Pancreas (tissue), 10 donors: ENCODE data around the gene PSME1. TPM values are rescaled to one million over a fixed set of nuclear protein-coding genes. Genes with fewer than 3 reads are reported as not detected.
A peak's percentile ranks its signal among the peaks of the same experiment; 100 is the strongest.

ENCODE experiments used
- ATAC-seq, 4 donors: fragments of 200-7000 bp; cut with Tn5 transposase; one replicate each; pipeline versions ENCODE4 v1.8.0 to v1.9.1; 2020; ENCODE audit warnings: mild to moderate bottlenecking in 4 of 4, moderate library complexity in 4 of 4
- DNase-seq, 6 donors: peaks; one replicate each; pipeline ENCODE4 v3.0.0-alpha.2; 2020
- FAIRE-seq: peaks from 2 replicates; lab custom pipeline; 2012; peaks lifted over from hg19 to GRCh38; lab: Jason Lieb, UNC
- H3K27ac ChIP-seq, 4 donors: fragments of 200-600 bp; sonication (generic); 1 replicate in 3 of 4; 2 replicates in 1 of 4; pipeline versions ENCODE4 v1.5.0 to v1.8.0; 2020
- H3K27me3 ChIP-seq, 4 donors: fragments of 200-600 bp; one replicate each; pipeline ENCODE4 v1.8.0; 2021
- H3K36me3 ChIP-seq, 3 donors: fragments of 200-600 bp; sonication (generic) in 1 of 3; one replicate each; pipeline versions ENCODE4 v1.5.0 to v1.8.0; 2020 to 2021
- H3K4me1 ChIP-seq, 3 donors: fragments of 200-600 bp; one replicate each; pipeline ENCODE4 v1.8.0; 2021
- H3K4me3 ChIP-seq, 4 donors: fragments of 200-600 bp; sonication (generic) in 2 of 4; one replicate each; pipeline versions ENCODE4 v1.5.0 to v1.8.0; 2020 to 2021
- H3K9me3 ChIP-seq, 4 donors: fragments of 200-600 bp; one replicate each; pipeline ENCODE4 v1.8.0; 2021
- WGBS, 2 donors: extraction: QIAGEN DNeasy Blood & Tissue Kit; methylation state at CpG; one replicate each; pipeline ENCODE4 v1.1.7; 2013; 5-methylcytosine and 5-hydroxymethylcytosine counted together
- intact Hi-C, 3 donors: fragments of 100-400 bp; cut with DNase I; formaldehyde crosslinking; loops; one replicate each; pipeline versions ENCODE4 v1.11.1 to v1.14.2; 2022
- polyA plus RNA-seq, 2 donors: library from polyadenylated mRNA; stranded (reverse); fragments of 200-250 nt; gene quantifications; one replicate each; pipeline ENCODE4 v1.2.3, GENCODE V29; 2013
- total RNA-seq, 6 donors: library from RNA; stranded (reverse); fragmentation: NEBNext Ultra II Directional in 4 of 6; extraction: Animal tissue kit (Norgen Biotek cat#: 25700) in 4 of 6; gene quantifications; one replicate each; pipeline versions ENCODE4 v1.2.1 to v1.2.4, GENCODE V29; 2021 to 2023
- TF ChIP-seq, protein P1 (sequence below), 4 donors: fragments of 200-600 bp; sonication (generic) in 3 of 4; IDR thresholded peaks; one replicate each; pipeline versions ENCODE4 v1.5.0 to v1.8.0; 2021; ENCODE audit warnings: antibody characterized with exemption in 4 of 4
- donor health status: healthy with polysubstance abuse.
- donor health status: DM: no; HTN: no; CAD: no; lungs with moderate emphysema.
- donor health status: DM: no; HTN: no; CAD: no.
- donor health status: control.
- donor health status: control.
- donor health status: Bipolar disorder and iron deficiency.
- donor health status: DM: yes; HTN: yes; CAD: no.
- donor health status: DM: no; HTN: no; CAD: no.
- donor health status: DM: no; HTN: no; CAD: no.
- donor health status: DM: yes; HTN: yes; CAD: no.

The PSME1 gene
- total and polyA plus RNA-seq, 8 donors: 46.4 to 132 (median 84.6) TPM

DNA sequence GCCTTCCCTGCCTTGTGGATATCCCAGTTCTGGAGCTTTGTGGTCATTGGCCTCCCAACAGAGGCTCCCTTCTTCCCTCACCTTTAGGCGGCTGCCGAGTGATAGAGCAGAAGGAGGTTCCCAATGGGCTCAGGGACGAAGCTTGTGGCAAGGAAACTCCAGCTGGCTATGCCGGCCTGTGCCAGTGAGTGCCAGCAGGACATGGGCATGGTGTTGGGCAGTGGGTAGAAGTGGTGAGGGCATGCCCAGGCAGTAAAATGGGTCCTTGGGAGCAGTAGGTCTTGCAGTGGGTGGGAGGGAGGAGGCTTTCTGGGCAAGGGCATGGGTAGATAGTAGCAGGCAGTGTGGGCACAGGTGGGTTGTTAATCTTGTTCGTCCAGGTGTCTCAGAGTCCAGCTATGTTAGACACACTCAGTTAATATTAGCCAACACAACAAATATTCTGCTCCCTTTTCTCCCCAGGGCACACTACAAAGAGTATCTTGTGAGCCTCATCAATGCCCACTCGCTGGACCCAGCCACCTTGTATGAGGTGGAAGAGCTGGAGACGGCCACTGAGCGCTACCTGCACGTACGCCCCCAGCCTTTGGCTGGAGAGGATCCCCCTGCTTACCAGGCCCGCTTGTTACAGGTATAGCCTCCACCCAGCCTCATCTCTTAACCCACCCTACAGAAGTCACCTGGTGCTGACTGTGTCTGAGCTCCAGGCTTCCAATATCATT lies 23.9 kb downstream of the PSME1 start:
- H3K4me3 ChIP-seq: no peak overlapping the region
- 73 to 80% methylated on average over 11 of the region's 11 CpGs for WGBS, 2 donors
- H3K36me3 ChIP-seq: peaks cover 13 to 54% (median 28%) of the 10 kb centered on the region in 3 donors
- H3K27ac ChIP-seq: peak overlapping the region; percentile 71 to 92 (median 82)
- no peaks in the 10 kb centered on the region for H3K9me3 ChIP-seq
- no peaks in the 10 kb centered on the region for H3K27me3 ChIP-seq
- ATAC-seq (no peak), FAIRE-seq (no peak), DNase-seq (peak in 1 of 6 donors; percentile 44)
- TF ChIP-seq, protein P1, sequence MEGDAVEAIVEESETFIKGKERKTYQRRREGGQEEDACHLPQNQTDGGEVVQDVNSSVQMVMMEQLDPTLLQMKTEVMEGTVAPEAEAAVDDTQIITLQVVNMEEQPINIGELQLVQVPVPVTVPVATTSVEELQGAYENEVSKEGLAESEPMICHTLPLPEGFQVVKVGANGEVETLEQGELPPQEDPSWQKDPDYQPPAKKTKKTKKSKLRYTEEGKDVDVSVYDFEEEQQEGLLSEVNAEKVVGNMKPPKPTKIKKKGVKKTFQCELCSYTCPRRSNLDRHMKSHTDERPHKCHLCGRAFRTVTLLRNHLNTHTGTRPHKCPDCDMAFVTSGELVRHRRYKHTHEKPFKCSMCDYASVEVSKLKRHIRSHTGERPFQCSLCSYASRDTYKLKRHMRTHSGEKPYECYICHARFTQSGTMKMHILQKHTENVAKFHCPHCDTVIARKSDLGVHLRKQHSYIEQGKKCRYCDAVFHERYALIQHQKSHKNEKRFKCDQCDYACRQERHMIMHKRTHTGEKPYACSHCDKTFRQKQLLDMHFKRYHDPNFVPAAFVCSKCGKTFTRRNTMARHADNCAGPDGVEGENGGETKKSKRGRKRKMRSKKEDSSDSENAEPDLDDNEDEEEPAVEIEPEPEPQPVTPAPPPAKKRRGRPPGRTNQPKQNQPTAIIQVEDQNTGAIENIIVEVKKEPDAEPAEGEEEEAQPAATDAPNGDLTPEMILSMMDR (IDR thresholded peaks at IDR 0.05): no peak
- intact Hi-C loops: no loop called here
- H3K4me1 ChIP-seq: peaks cover 0 to 19% (median 0%) of the 10 kb centered on the region in 3 donors

DNA sequence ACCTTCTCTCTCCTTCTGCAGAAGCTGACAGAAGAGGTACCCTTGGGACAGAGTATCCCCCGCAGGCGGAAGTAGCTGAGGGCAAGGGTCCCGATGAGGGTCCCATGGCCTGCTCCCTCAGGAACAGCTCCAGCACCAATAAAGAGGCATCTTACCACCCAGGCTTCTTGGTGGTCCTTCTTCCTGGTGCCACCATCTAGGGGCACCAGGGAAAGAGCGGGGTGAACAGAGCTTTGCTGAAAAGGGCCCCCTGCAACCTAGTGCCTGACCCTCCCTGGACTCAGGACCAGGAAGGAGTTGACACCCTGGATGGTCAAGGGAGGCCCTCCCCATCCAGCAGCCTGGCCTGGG lies 24.5 kb downstream of the PSME1 start:
- FAIRE-seq (no peak), DNase-seq (no peak), ATAC-seq (no peak)
- Histone ChIP-seq H3K27me3 (no peaks in the 10 kb centered on the region), H3K4me1 (peaks cover 0 to 19% (median 0%) of the 10 kb centered on the region in 3 donors), H3K36me3 (peaks cover 10 to 54% (median 26%) of the 10 kb centered on the region in 3 donors), H3K4me3 (no peak overlapping the region), H3K9me3 (no peaks in the 10 kb centered on the region), H3K27ac (peak overlapping the region; percentile 71 to 92 (median 82))
- intact Hi-C loops: no loop called here
- 87% methylated on average over 4 of the region's 4 CpGs for WGBS, 2 donors
- TF ChIP-seq, protein P1 (IDR thresholded peaks at IDR 0.05): no peak

DNA sequence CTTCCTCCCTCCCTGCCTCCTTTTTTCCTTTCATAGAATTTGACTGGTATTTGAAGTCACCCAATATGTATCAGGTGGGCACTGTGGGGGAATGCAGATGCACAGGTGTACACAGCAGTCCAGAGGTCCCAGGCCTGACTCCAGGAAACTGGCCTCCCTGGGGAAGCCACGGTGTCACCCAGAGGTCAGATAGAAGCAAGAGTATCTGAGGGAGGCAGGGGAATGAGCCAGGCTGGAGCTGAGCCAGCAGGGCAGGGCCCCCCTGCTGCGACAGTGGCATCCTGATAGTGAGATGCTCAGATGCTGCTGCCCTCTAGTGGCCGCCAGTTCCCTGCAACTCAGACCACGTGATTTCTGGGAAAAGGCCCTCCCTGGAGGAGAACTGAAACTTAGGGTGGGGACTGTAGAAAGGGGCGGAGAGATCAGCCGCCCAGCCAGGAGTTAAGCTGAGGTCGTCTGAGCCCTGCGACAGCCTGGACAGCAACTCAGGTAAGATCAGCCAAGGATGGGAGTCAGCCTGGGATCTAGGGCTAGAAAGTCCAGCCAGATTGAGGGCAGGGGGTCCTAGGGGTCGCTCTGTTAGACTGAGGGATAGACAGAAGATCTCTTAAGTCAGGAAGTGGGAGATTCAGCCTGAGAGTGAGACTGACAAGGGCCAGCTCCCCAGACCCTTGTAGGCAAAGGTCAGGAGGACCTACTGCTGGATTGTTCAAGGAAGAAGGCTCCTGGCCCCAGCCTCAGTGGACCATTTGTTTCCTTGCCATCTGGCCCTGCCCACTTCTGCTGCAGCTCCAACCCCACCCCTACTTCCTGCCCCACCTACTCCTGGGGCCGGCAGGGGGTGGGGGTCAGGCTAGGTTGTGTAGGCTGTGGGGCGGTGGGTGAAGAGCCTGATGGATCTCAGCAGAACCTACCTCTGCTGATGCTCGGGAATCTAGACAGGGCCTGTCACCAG lies 25.1 kb downstream of the PSME1 start, which contains the start of gene IRF9:
TSS of gene IRF9 (plus strand) at position 416 of the 955 bp plus-strand sequence. CDS start 880 bp downstream, outside the sequence.
- peak within 1 kb of the TSS; percentile 37 to 74 (median 58) for H3K4me3 ChIP-seq
- H3K27me3 ChIP-seq: no peaks in the 10 kb centered on the region
- H3K27ac ChIP-seq: peak within 1 kb of the TSS; percentile 71 to 92 (median 82)
- ATAC-seq: peak; percentile 94 to 96 (median 96)
- no peak for FAIRE-seq
- peaks cover 0 to 19% (median 0%) of the 10 kb centered on the region in 3 donors for H3K4me1 ChIP-seq
- H3K36me3 ChIP-seq: peaks cover 9 to 54% (median 29%) of the 10 kb centered on the region in 3 donors
- TF ChIP-seq, protein P1 (IDR thresholded peaks at IDR 0.05): peak; percentile 89 to 96 (median 92)
- WGBS, 2 donors: 0 to 1% methylated on average over 12 of the region's 12 CpGs
- no peaks in the 10 kb centered on the region for H3K9me3 ChIP-seq
- DNase-seq: peak; percentile 93 to 97 (median 96)
- intact Hi-C loops: no loop called here

- peaks cover 8 to 52% (median 29%) of the 10 kb centered on the region in 3 donors for H3K36me3 ChIP-seq
- no peaks in the 10 kb centered on the region for H3K27me3 ChIP-seq
- H3K27ac ChIP-seq: peak overlapping the region in 1 of 4 donors; percentile 79
- WGBS, 2 donors: 36 to 49% methylated on average over 8 of the region's 8 CpGs
- no peaks in the 10 kb centered on the region for H3K9me3 ChIP-seq
- FAIRE-seq (no peak), ATAC-seq (peak in 1 of 4 donors; percentile 3), DNase-seq (peak in 1 of 6 donors; percentile 45)
- H3K4me3 ChIP-seq: peak overlapping the region in 2 of 4 donors; percentile 55 to 61
- peaks cover 0 to 19% (median 0%) of the 10 kb centered on the region in 3 donors for H3K4me1 ChIP-seq
- TF ChIP-seq, protein P1 (IDR thresholded peaks at IDR 0.05): no peak
- intact Hi-C loops: no loop called here
Observed at GRCh38 chr14:24162093-24162492, 26.1 kb downstream of the PSME1 start.
